Heart right ventricle (tissue), 16 donors: ENCODE measurements around the gene GPRIN2. TPM values are rescaled to one million over a fixed set of nuclear protein-coding genes. Genes with fewer than 3 reads are reported as not detected.

ENCODE experiments used
- ATAC-seq, 8 donors: fragments of 200-7000 bp; cut with Tn5 transposase; one replicate each; pipeline ENCODE4 v1.9.1; 2020; ENCODE audit warnings: mild to moderate bottlenecking in 8 of 8, moderate library complexity in 8 of 8, moderate number of reproducible peaks in 1 of 8
- DNase-seq, 2 donors: peaks; one replicate each; pipeline ENCODE4 v3.0.0-alpha.2; 2020
- H3K27ac ChIP-seq, 10 donors: fragments of 200-600 bp; sonication (generic) in 2 of 10; one replicate each; pipeline versions ENCODE4 v1.5.0 to v1.8.0; 2020 to 2022; ENCODE audit warnings: mild to moderate bottlenecking in 3 of 10
- H3K27me3 ChIP-seq, 7 donors: fragments of 200-600 bp; one replicate each; pipeline ENCODE4 v1.8.0; 2021 to 2022; ENCODE audit warnings: mild to moderate bottlenecking in 2 of 7
- H3K36me3 ChIP-seq, 9 donors: fragments of 200-600 bp; sonication (generic) in 1 of 9; one replicate each; pipeline versions ENCODE4 v1.5.0 to v1.8.0; 2020 to 2022; ENCODE audit warnings: mild to moderate bottlenecking in 2 of 9
- H3K4me1 ChIP-seq, 9 donors: fragments of 200-600 bp; sonication (generic) in 1 of 9; one replicate each; pipeline versions ENCODE4 v1.5.0 to v1.8.0; 2020 to 2022; ENCODE audit warnings: mild to moderate bottlenecking in 4 of 9
- H3K4me3 ChIP-seq, 10 donors: fragments of 200-600 bp; sonication (generic) in 2 of 10; one replicate each; pipeline versions ENCODE4 v1.5.0 to v1.8.0; 2020 to 2022; ENCODE audit warnings: mild to moderate bottlenecking in 7 of 10, moderate library complexity in 2 of 10
- H3K9me3 ChIP-seq, 11 donors: fragments of 200-600 bp in 10 of 11; sonication (generic) in 2 of 11; one replicate each; pipeline versions ENCODE4 v1.5.0 to v1.8.0; 2013 to 2022; ENCODE audit warnings: mild to moderate bottlenecking in 2 of 11, control low read depth in 1 of 11, moderate library complexity in 1 of 11
- WGBS, 2 donors: extraction: QIAGEN DNeasy Blood & Tissue Kit; methylation state at CpG; one replicate each; pipeline ENCODE4 v1.1.7; 2013; ENCODE audit warnings: inconsistent platforms in 1 of 2; 5-methylcytosine and 5-hydroxymethylcytosine counted together
- intact Hi-C, 10 donors: fragments of 100-400 bp; cut with DNase I; formaldehyde crosslinking; loops; one replicate each; pipeline versions ENCODE4 v1.11.1 to v1.14.2; 2022
- polyA plus RNA-seq, 2 donors: library from polyadenylated mRNA; stranded (reverse); fragments of 200-250 nt; gene quantifications; one replicate each; pipeline ENCODE4 v1.2.3, GENCODE V29; 2013
- total RNA-seq, 10 donors: library from RNA; stranded (reverse); fragmentation: NEBNext Ultra II Directional in 3 of 10; extraction: Animal tissue kit (Norgen Biotek cat#: 25700) in 3 of 10; gene quantifications; one replicate each; pipeline versions ENCODE4 v1.2.1 to v1.2.4, GENCODE V29; 2021 to 2023
- TF ChIP-seq, protein P1 (sequence below), 9 donors: fragments of 200-600 bp; sonication (generic) in 2 of 9; IDR thresholded peaks; one replicate each; pipeline versions ENCODE4 v1.5.0 to v1.8.0; 2021 to 2022; ENCODE audit warnings: antibody characterized with exemption in 9 of 9, mild to moderate bottlenecking in 5 of 9, moderate library complexity in 1 of 9
- donor health status: Arrhythmogenic right ventricular cardiomyopathy.
- donor health status: ischemic (EF 13 %, LVEDD 7.1; RV severe dilation, severe dysfunction).
- donor health status: healthy with polysubstance abuse.
- donor health status: DM: no; HTN: yes; CAD: no.
- donor health status: DM: no; HTN: no; CAD: no.
- donor health status: ischemic (EF 25% LVEDD 6.9; RV normal size, moderate dysfunction).
- donor health status: ischemic (EF 25% LVEDD 5.7; RV mildly dilated, moderate dysfunction).
- donor health status: healthy.
- donor health status: DM: yes; HTN: yes; CAD: no.
- donor health status: Ischemic cardiomyopathy.
- donor health status: ischemic (EF 35%, LVEDD 5.7; RV mildly dilated, moderate dysfunction).
- donor health status: nonischemic (EF 11% LVEDD 7.7; RV severe dilation, severe dysfunction).
- donor health status: DM: yes; HTN: yes; CAD: no.
- donor health status: PGD.
- donor health status: ischemic (EF 29% LVEDD 5.4; RV normal size, mild dysfunction).
- donor health status: nonischemic (EF 23%, LVEDD 6.1; RV moderate dilation, normal function).

The GPRIN2 gene
- total and polyA plus RNA-seq, 12 donors, result 0.13 TPM; not detected in 11

DNA sequence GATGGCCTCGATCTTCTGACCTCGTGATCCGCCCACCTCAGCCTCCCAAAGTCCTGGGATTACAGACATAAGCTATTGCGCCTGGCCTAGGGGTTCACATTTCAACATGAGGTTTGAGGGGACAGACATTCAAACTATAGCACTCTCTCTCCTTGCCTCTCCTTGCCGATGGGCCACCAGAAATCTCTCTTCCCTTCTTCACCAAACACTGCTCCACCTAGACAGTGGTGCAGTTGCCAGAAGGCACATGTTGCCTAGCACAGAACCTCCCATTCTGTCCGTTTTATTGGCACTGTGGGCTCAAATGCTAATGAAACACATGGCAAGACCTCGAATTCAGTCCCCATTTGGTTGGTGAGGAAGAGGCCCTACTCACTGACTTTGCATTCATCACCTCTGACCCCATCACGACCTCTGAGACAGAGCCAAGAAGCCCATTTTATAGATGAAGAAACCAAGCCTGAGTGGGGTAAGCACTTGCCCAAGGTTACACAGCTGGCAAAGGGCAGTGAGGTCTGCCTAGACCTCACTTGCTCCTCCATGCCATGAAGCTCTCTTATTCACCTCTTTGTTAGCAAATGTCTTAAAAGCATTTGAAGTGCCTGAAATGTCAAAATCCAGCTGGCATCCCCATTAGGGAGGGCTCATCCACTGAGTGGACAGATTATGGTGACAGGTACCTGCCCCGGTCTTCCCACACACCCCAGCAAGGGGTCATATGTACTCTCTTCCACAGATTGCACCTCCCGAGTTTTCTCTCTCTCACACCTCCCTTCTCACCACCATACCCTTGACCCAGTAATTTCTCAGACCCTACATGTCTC lies 34.0 kb downstream of the GPRIN2 start:
- Histone ChIP-seq H3K36me3 (no peaks in the 10 kb centered on the region), H3K9me3 (no peaks in the 10 kb centered on the region), H3K4me3 (no peak overlapping the region), H3K4me1 (peaks cover 0 to 8% (median 0%) of the 10 kb centered on the region in 9 donors), H3K27ac (no peak overlapping the region), H3K27me3 (peaks cover 0 to 33% (median 10%) of the 10 kb centered on the region in 7 donors)
- WGBS, 2 donors, result 89 to 91% methylated on average over 10 of the region's 10 CpGs
- DNase-seq, result no peak
- ATAC-seq, result no peak
- intact Hi-C loops, result no loop called here
- TF ChIP-seq, protein P1, sequence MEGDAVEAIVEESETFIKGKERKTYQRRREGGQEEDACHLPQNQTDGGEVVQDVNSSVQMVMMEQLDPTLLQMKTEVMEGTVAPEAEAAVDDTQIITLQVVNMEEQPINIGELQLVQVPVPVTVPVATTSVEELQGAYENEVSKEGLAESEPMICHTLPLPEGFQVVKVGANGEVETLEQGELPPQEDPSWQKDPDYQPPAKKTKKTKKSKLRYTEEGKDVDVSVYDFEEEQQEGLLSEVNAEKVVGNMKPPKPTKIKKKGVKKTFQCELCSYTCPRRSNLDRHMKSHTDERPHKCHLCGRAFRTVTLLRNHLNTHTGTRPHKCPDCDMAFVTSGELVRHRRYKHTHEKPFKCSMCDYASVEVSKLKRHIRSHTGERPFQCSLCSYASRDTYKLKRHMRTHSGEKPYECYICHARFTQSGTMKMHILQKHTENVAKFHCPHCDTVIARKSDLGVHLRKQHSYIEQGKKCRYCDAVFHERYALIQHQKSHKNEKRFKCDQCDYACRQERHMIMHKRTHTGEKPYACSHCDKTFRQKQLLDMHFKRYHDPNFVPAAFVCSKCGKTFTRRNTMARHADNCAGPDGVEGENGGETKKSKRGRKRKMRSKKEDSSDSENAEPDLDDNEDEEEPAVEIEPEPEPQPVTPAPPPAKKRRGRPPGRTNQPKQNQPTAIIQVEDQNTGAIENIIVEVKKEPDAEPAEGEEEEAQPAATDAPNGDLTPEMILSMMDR (IDR thresholded peaks at IDR 0.05), result no peak

DNA sequence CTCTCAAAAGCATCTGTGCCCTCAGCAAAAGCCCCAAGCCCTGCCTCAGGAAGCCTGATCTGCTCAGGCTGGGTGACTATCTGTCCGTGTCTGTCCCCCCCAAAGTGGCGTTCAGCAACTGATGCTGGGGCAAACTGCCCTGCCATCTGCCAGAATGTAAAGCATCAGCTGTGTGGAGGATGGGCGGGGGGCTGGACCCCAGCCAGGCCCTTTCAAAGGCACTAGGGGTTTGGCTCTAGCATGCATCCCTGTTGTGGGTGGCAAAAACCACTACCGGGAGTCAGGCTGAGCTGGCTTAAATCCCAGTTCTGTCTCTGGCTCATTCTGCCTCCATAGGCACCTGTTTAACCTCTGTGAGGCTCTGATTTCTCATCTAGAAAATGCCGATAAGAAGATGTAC lies 35.5 kb downstream of the GPRIN2 start:
- intact Hi-C loops, result no loop called here
- H3K27ac ChIP-seq, result no peak overlapping the region
- ATAC-seq, result no peak
- no peak overlapping the region for H3K4me3 ChIP-seq
- no peaks in the 10 kb centered on the region for H3K36me3 ChIP-seq
- peaks cover 0 to 8% (median 0%) of the 10 kb centered on the region in 9 donors for H3K4me1 ChIP-seq
- 57 to 64% methylated on average over 5 of the region's 5 CpGs for WGBS, 2 donors
- no peaks in the 10 kb centered on the region for H3K9me3 ChIP-seq
- H3K27me3 ChIP-seq, result peaks cover 0 to 35% (median 10%) of the 10 kb centered on the region in 7 donors
- TF ChIP-seq, protein P1 (IDR thresholded peaks at IDR 0.05), result no peak
- no peak for DNase-seq

DNA sequence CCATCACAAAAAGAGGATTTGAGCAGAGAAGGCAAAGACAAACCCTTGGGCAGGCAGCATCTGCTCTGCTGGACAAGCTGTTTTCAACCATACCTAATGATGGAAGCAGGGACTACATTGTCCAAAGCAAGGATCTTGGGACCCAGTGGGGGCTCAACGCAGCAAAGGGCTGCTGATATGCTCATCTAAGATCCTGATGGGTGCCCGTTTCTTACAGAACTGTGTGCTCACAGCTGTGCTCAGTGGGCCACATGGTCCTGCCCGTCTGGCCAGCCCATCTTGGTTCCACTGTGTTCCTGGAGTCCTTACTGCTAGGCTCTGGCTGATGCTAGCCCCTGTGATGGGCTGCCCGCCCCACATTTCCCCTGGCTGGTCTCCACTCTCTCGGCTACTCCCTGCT lies 36.1 kb downstream of the GPRIN2 start:
- DNase-seq (no peak), ATAC-seq (no peak)
- no peak overlapping the region for H3K27ac ChIP-seq
- TF ChIP-seq, protein P1 (IDR thresholded peaks at IDR 0.05), result no peak
- H3K27me3 ChIP-seq, result peaks cover 0 to 40% (median 13%) of the 10 kb centered on the region in 7 donors
- no peaks in the 10 kb centered on the region for H3K36me3 ChIP-seq
- H3K4me3 ChIP-seq, result no peak overlapping the region
- 82 to 85% methylated on average over 5 of the region's 5 CpGs for WGBS, 2 donors
- H3K9me3 ChIP-seq, result no peaks in the 10 kb centered on the region
- intact Hi-C loops, result no loop called here
- peaks cover 0 to 8% (median 0%) of the 10 kb centered on the region in 9 donors for H3K4me1 ChIP-seq

DNA sequence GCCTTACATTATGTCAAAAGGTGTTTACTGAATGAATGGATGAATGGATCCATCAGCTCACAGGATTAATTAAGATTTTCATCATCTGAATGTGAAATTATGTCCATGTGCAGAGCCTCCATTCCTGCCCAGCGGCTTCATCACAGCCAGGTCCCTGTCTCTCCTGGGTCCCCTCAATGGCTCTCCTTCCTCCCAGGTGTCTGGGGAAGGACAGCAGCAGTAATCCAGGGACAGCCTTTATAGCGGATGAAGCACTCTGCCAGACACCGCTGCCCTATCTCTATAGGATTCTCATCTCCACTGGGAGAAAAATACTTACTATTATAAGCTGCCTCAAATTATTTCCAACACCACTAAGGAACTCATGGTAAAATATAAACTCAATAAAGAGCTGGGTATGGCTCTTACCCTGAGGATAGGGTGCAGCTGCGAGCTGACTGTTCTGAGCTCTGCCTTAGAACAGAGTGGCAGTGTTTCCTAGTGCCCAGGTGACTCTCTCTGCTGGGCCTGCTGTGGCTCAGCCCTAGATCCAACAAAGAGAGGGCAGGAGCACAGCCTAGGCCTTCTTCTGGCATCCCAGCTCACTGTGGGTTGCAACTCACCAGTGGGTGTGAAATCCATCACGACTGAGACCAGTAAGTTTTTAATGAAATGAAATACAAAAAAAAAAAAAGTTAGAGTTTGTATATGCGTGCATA lies 38.3 kb downstream of the GPRIN2 start:
- ATAC-seq (no peak), DNase-seq (no peak)
- Histone ChIP-seq H3K9me3 (no peaks in the 10 kb centered on the region), H3K27me3 (peaks cover 0 to 53% (median 22%) of the 10 kb centered on the region in 7 donors), H3K4me3 (no peak overlapping the region), H3K27ac (no peak overlapping the region), H3K36me3 (no peaks in the 10 kb centered on the region), H3K4me1 (peaks cover 0 to under 1% (median 0%) of the 10 kb centered on the region in 9 donors)
- WGBS, 2 donors, result 90 to 93% methylated on average over 6 of the region's 6 CpGs
- intact Hi-C loops, result no loop called here
- TF ChIP-seq, protein P1 (IDR thresholded peaks at IDR 0.05), result no peak
